ENCODE measurements around the gene TENT4B.

TENT4B gene

GRCh38 chr16:50151322-50151721, 1.8 kb upstream of the TENT4B start:
- Histone ChIP-seq H3K36me3 (no peaks in the 10 kb centered on the region), H3K4me3 (ENCODE audit: low read depth in 1 of 2, low read length in 1 of 2) (no peak overlapping the region), H3K9me3 (no peaks in the 10 kb centered on the region), H3K27me3 (no peaks in the 10 kb centered on the region), H3K27ac (no peak overlapping the region), H3K4me1 (ENCODE audit: control insufficient read depth in 1 of 2, insufficient read depth in 1 of 2, low read depth in 1 of 2, low read length in 1 of 2) (peaks cover 30 to 31% of the 10 kb centered on the region in 2 experiments)
- TF ChIP-seq CTCF (IDR thresholded peaks at IDR 0.05), result no peak

- H3K4me1 ChIP-seq (ENCODE audit: control insufficient read depth in 1 of 2, insufficient read depth in 1 of 2, low read depth in 1 of 2, low read length in 1 of 2), result peaks cover 31 to 32% of the 10 kb centered on the region in 2 experiments
- H3K36me3 ChIP-seq, result no peaks in the 10 kb centered on the region
- TF ChIP-seq CTCF (IDR thresholded peaks at IDR 0.05), result no peak
- peak overlapping the region in 1 of 2 experiments; percentile 90 for H3K4me3 ChIP-seq (ENCODE audit: low read depth in 1 of 2, low read length in 1 of 2)
- no peak overlapping the region for H3K27ac ChIP-seq
- H3K27me3 ChIP-seq, result no peaks in the 10 kb centered on the region
- no peaks in the 10 kb centered on the region for H3K9me3 ChIP-seq
These were observed 1.4 kb upstream of the TENT4B start for GRCh38 chr16:50151756-50152155.

GRCh38 chr16:50152351-50152806, 727 bp upstream of the TENT4B start:
- peak overlapping the region; percentile 90 to 98 for H3K4me3 ChIP-seq (ENCODE audit: low read depth in 1 of 2, low read length in 1 of 2)
- peak overlapping the region; percentile 93 for H3K27ac ChIP-seq
- no peaks in the 10 kb centered on the region for H3K9me3 ChIP-seq
- H3K4me1 ChIP-seq (ENCODE audit: control insufficient read depth in 1 of 2, insufficient read depth in 1 of 2, low read depth in 1 of 2, low read length in 1 of 2), result peaks cover 31 to 32% of the 10 kb centered on the region in 2 experiments
- no peak for TF ChIP-seq CTCF (IDR thresholded peaks at IDR 0.05)
- no peaks in the 10 kb centered on the region for H3K27me3 ChIP-seq
- H3K36me3 ChIP-seq, result no peaks in the 10 kb centered on the region

GRCh38 chr16:50153596-50154419, 702 bp downstream of the TENT4B start:
- H3K27ac ChIP-seq, result peak overlapping the region; percentile 93
- H3K9me3 ChIP-seq, result no peaks in the 10 kb centered on the region
- no peaks in the 10 kb centered on the region for H3K36me3 ChIP-seq
- no peak for TF ChIP-seq CTCF (IDR thresholded peaks at IDR 0.05)
- H3K27me3 ChIP-seq, result no peaks in the 10 kb centered on the region
- H3K4me1 ChIP-seq (ENCODE audit: control insufficient read depth in 1 of 2, insufficient read depth in 1 of 2, low read depth in 1 of 2, low read length in 1 of 2), result peaks cover 31 to 32% of the 10 kb centered on the region in 2 experiments
- peak overlapping the region; percentile 84 to 86 for H3K4me3 ChIP-seq (ENCODE audit: low read depth in 1 of 2, low read length in 1 of 2)

- Histone ChIP-seq H3K27me3 (no peaks in the 10 kb centered on the region), H3K27ac (peak overlapping the region; percentile 93), H3K9me3 (no peaks in the 10 kb centered on the region), H3K4me1 (ENCODE audit: control insufficient read depth in 1 of 2, insufficient read depth in 1 of 2, low read depth in 1 of 2, low read length in 1 of 2) (peaks cover 31 to 32% of the 10 kb centered on the region in 2 experiments), H3K36me3 (no peaks in the 10 kb centered on the region), H3K4me3 (ENCODE audit: low read depth in 1 of 2, low read length in 1 of 2) (peak overlapping the region; percentile 84 to 86)
- TF ChIP-seq CTCF (IDR thresholded peaks at IDR 0.05), result no peak
These were observed 1.4 kb downstream of the TENT4B start for GRCh38 chr16:50154420-50154950.

Measured in neutrophil (primary cell).